Activated T-cell treated with anti-CD3 and anti-CD28 coated beads for 1 hour (primary cell): ENCODE data around the gene HNRNPH3.

Experiments used
- DNase-seq: peaks from one replicate; pipeline ENCODE4 v3.0.0-alpha.2; 2020; ENCODE audit warnings: low read depth

HNRNPH3 gene

DNA sequence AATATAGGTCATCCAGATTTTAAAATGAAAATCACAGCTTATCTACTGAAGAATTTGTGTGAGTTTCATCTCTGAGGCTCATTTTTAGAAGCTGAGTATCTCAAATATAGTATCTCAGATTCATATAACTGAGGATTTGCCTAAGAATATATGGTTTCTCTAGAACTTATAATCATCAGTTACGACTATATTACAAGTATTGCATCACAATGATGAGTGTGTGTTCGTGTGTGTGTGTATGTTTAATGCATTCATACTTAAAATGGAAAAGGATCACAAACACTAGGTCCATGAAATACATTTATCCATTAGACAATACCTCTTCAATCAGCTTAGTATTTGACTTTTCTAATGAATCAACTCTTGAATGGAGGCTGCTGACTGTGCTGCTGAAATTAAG lies 53.9 kb downstream of the HNRNPH3 start:
- no peak for DNase-seq
